Upper lobe of left lung (tissue), 6 donors: ENCODE measurements around the gene VASP. TPM values are rescaled to one million over a fixed set of nuclear protein-coding genes. Genes with fewer than 3 reads are reported as not detected.

Experiments
- ATAC-seq, 2 donors: fragments of 200-7000 bp; cut with Tn5 transposase; one replicate each; pipeline ENCODE4 v1.9.1; 2022; ENCODE audit warnings: mild to moderate bottlenecking in 2 of 2, moderate library complexity in 2 of 2; ENCODE audit not compliant: low FRiP score in 2 of 2
- DNase-seq, 2 donors: peaks; one replicate each; pipeline ENCODE4 v3.0.0-alpha.2; 2019 to 2020
- H3K27ac ChIP-seq, 4 donors: fragments of 200-600 bp; sonication (generic); one replicate each; pipeline ENCODE4 v1.5.1; 2016 to 2019
- H3K27me3 ChIP-seq, 4 donors: fragments of 200-600 bp; sonication (generic); one replicate each; pipeline ENCODE4 v1.5.1; 2017 to 2019
- H3K36me3 ChIP-seq, 4 donors: fragments of 200-600 bp; sonication (generic); one replicate each; pipeline ENCODE4 v1.5.1; 2016 to 2019
- H3K4me1 ChIP-seq, 4 donors: fragments of 200-600 bp; sonication (generic); one replicate each; pipeline ENCODE4 v1.5.1; 2018 to 2019
- H3K4me3 ChIP-seq, 4 donors: fragments of 200-600 bp; sonication (generic); one replicate each; pipeline ENCODE4 v1.5.1; 2017 to 2019; ENCODE audit warnings: mild to moderate bottlenecking in 2 of 4, moderate library complexity in 1 of 4
- H3K9me3 ChIP-seq, 4 donors: fragments of 200-600 bp; sonication (generic); one replicate each; pipeline ENCODE4 v1.5.1; 2018 to 2019
- EP300 ChIP-seq, 4 donors: sonication (generic); formaldehyde crosslinking; IDR thresholded peaks; one replicate each; pipeline ENCODE4 v1.5.1; 2017; ENCODE audit warnings: antibody characterized with exemption in 4 of 4, control low read depth in 2 of 4
- POLR2A ChIP-seq, 4 donors: fragments of 450-650 bp; IDR thresholded peaks; one replicate each; pipeline ENCODE4 v1.5.1; 2016 to 2017; ENCODE audit warnings: antibody characterized with exemption in 4 of 4, mild to moderate bottlenecking in 2 of 4
- POLR2AphosphoS5 ChIP-seq, 2 donors: sonication (generic); formaldehyde crosslinking; IDR thresholded peaks; one replicate each; pipeline ENCODE4 v1.5.1; 2017; ENCODE audit warnings: antibody characterized with exemption in 2 of 2
- WGBS, 2 donors: methylation state at CpG; one replicate each; pipeline ENCODE4 v1.1.5; 2017 to 2018; 5-methylcytosine and 5-hydroxymethylcytosine counted together
- total RNA-seq, 6 donors: library from RNA; depleted of rRNA in 4 of 6; stranded (reverse); fragments of >200 nt in 4 of 6; gene quantifications; one replicate each; pipeline versions ENCODE4 v1.1.0 to v1.2.1, GENCODE V29; 2016 to 2021
- TF ChIP-seq, protein P1 (sequence below), 6 experiments: fragments of 450-650 bp in 4 of 6; fragments of 200-600 bp in 2 of 6; sonication (generic) in 2 of 6; IDR thresholded peaks; one replicate each; pipeline ENCODE4 v1.5.1; 2016 to 2019; ENCODE audit warnings: antibody characterized with exemption in 6 of 6
- donor health status: DM: no; HTN: no; CAD: no; lungs with moderate emphysema.
- donor health status: DM: no; HTN: yes; CAD: no; lungs with severe emphysema.

Gene VASP
- total RNA-seq, 6 donors from 2014 or later, result 68.1 to 266 (median 143) TPM

DNA sequence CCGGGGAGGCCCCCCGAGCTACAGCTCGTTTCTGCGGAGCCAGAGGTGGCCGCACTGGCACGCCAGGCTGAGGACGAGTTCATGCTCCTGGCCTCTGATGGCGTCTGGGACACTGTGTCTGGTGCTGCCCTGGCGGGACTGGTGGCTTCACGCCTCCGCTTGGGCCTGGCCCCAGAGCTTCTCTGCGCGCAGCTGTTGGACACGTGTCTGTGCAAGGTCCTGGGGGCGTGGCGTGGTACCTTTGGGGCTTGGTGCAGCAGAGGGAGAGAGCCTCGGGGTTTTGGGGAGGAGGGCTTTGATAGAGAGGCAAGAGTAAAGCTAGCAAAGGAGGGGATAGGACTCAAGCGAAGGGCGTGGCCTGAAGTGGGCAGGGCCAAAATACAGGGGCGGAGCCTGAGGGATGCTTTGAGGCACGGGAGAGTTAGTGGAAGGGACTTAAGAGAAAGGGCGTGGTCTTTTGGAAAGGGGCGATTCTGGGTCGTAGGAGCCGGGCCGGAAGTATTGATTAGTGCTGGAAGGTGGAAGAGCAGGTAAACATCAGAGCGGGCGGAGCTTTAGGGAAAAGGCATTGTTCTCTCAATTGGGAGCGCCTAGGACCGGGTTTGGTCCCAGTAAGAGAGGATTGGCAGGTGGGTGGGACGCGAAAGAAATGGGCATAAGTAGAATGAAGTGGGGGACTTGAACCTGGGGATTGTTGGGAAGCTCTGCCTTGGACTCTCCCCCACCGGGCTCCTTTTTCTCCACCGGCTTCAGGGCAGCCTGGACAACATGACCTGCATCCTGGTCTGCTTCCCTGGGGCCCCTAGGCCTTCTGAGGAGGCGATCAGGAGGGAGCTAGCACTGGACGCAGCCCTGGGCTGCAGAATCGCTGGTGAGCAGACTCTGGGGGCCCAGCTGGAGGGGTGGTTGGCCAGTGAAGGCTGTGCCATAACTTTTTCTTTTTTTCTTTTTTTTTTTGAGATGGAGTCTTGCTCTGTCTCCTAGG, 7.8 kb upstream of the VASP start:
- no peaks in the 10 kb centered on the region for H3K36me3 ChIP-seq
- no peaks in the 10 kb centered on the region for H3K9me3 ChIP-seq
- H3K4me3 ChIP-seq, result peak overlapping the region in 3 of 4 donors; percentile 24 to 38 (median 38)
- no peak for DNase-seq
- TF ChIP-seq POLR2AphosphoS5 (IDR thresholded peaks at IDR 0.05) (no peak), POLR2A (IDR thresholded peaks at IDR 0.05) (no peak), EP300 (IDR thresholded peaks at IDR 0.05) (no peak)
- TF ChIP-seq, protein P1, sequence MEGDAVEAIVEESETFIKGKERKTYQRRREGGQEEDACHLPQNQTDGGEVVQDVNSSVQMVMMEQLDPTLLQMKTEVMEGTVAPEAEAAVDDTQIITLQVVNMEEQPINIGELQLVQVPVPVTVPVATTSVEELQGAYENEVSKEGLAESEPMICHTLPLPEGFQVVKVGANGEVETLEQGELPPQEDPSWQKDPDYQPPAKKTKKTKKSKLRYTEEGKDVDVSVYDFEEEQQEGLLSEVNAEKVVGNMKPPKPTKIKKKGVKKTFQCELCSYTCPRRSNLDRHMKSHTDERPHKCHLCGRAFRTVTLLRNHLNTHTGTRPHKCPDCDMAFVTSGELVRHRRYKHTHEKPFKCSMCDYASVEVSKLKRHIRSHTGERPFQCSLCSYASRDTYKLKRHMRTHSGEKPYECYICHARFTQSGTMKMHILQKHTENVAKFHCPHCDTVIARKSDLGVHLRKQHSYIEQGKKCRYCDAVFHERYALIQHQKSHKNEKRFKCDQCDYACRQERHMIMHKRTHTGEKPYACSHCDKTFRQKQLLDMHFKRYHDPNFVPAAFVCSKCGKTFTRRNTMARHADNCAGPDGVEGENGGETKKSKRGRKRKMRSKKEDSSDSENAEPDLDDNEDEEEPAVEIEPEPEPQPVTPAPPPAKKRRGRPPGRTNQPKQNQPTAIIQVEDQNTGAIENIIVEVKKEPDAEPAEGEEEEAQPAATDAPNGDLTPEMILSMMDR (IDR thresholded peaks at IDR 0.05), result no peak
- H3K27me3 ChIP-seq, result peaks cover 0 to 22% (median under 1%) of the 10 kb centered on the region in 4 donors
- H3K4me1 ChIP-seq, result peaks cover 33 to 40% (median 38%) of the 10 kb centered on the region in 4 donors
- no peak overlapping the region for H3K27ac ChIP-seq
- peak in 1 of 2 donors; percentile 22 for ATAC-seq
- 12 to 19% methylated on average over 26 to 29 of the region's 37 CpGs for WGBS, 2 donors

DNA sequence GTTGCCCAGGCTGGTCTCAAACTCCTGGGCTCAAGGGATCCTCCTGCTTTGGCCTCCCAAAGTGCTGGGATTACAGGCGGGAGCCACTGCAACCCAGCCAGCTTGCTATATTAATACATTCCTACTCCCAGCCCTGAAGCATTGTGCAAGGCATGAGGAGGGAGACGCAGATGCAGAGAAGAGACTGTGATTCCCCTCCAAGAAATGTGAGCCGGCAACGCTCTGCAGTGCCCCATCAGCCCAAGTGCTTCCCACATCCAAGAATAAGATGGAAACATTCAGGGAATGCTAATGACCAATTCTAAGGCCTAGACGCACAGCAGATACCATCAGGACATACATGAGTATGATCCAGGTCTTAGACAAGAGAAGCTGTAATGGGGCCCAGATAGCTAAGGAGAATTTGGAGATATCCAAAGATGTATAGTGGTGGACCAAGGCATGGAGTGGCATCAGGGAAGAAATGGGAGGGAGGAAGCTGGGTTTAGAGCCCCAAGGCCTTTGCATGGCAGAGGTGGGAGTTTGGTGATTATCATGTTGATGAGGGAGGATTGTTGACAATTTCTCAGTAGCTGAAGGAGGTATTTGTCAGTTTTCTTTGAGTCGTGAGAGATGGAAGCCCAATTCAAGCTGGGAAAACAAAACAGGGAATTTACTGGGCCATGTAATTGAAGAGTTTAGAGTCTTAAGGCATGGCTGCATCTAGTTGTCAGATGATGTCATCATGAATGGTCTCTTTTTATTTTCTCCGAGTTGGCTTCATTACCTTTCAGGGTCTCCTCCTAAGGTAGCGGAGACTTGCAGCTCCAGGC, 6.2 kb upstream of the VASP start:
- H3K27me3 ChIP-seq, result peaks cover 0 to 21% (median under 1%) of the 10 kb centered on the region in 4 donors
- no peak for TF ChIP-seq POLR2A (IDR thresholded peaks at IDR 0.05)
- no peak for TF ChIP-seq EP300 (IDR thresholded peaks at IDR 0.05)
- TF ChIP-seq, protein P1 (IDR thresholded peaks at IDR 0.05), result no peak
- no peak for TF ChIP-seq POLR2AphosphoS5 (IDR thresholded peaks at IDR 0.05)
- no peak overlapping the region for H3K4me3 ChIP-seq
- H3K36me3 ChIP-seq, result no peaks in the 10 kb centered on the region
- no peaks in the 10 kb centered on the region for H3K9me3 ChIP-seq
- DNase-seq (no peak), ATAC-seq (no peak)
- peak overlapping the region in 1 of 4 donors; percentile 65 for H3K27ac ChIP-seq
- H3K4me1 ChIP-seq, result peaks cover 32 to 43% (median 36%) of the 10 kb centered on the region in 4 donors
- WGBS, 2 donors, result 79 to 82% methylated on average over 8 of the region's 8 CpGs

DNA sequence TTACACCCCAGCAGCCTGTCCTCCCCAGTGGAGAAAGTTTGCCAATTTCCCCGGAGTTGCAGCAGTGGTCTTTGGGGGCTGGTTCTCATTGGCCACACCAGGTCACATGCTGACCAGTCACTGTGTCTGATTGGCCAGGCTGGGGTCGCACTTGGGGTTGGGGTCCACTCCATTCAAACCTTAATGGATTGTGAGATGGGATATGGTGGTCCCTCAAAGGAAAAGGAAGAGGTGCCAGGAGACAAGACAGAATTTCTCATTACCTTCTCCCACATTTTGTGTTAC, 5.6 kb upstream of the VASP start:
- Histone ChIP-seq H3K27ac (peak overlapping the region in 2 of 4 donors; percentile 65 to 67), H3K4me1 (peaks cover 28 to 41% (median 32%) of the 10 kb centered on the region in 4 donors), H3K36me3 (no peaks in the 10 kb centered on the region), H3K27me3 (peaks cover 0 to 16% (median under 1%) of the 10 kb centered on the region in 4 donors), H3K4me3 (no peak overlapping the region), H3K9me3 (no peaks in the 10 kb centered on the region)
- ATAC-seq (no peak), DNase-seq (no peak)
- 58 to 66% methylated on average over 2 of the region's 2 CpGs for WGBS, 2 donors
- TF ChIP-seq POLR2AphosphoS5 (IDR thresholded peaks at IDR 0.05), result no peak
- TF ChIP-seq, protein P1 (IDR thresholded peaks at IDR 0.05), result no peak
- no peak for TF ChIP-seq POLR2A (IDR thresholded peaks at IDR 0.05)
- no peak for TF ChIP-seq EP300 (IDR thresholded peaks at IDR 0.05)

DNA sequence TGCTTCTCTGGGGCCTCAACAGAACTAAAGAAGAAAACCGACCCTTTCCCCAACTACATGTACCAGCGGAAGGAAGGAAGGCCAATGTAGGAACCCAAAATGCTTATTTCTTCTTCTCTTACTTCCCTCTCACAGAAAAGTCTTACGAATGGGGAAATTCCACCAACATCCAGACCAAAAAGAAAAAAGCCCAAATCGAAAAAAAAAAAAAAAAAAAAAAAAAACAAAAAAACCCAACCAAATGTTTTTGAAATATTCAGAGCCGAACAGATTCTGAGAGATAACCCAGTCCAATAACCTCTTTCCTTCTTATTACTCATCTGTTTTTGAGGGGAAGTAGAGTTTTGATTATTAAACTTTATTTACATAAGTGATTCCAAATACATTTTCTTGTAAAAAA, 5.2 kb upstream of the VASP start:
- Histone ChIP-seq H3K4me1 (peaks cover 28 to 38% (median 31%) of the 10 kb centered on the region in 4 donors), H3K27ac (peak overlapping the region in 2 of 4 donors; percentile 65 to 67), H3K36me3 (no peaks in the 10 kb centered on the region), H3K9me3 (no peaks in the 10 kb centered on the region), H3K4me3 (no peak overlapping the region), H3K27me3 (peaks cover 0 to 16% (median under 1%) of the 10 kb centered on the region in 4 donors)
- no peak for DNase-seq
- ATAC-seq, result no peak
- TF ChIP-seq POLR2AphosphoS5 (IDR thresholded peaks at IDR 0.05) (no peak), EP300 (IDR thresholded peaks at IDR 0.05) (no peak), POLR2A (IDR thresholded peaks at IDR 0.05) (no peak)
- TF ChIP-seq, protein P1 (IDR thresholded peaks at IDR 0.05), result no peak
- 61 to 69% methylated on average over 5 of the region's 5 CpGs for WGBS, 2 donors
